HG03460 (cell line): ENCODE measurements around the gene ATXN1.
A peak's percentile ranks its signal among the peaks of the same experiment; 100 is the strongest.

ENCODE experiments used
- ATAC-seq: cut with Tn5 transposase; IDR thresholded peaks from one replicate; pipeline ENCODE4 v1.9.1; 2021; ENCODE audit not compliant: unreplicated experiment

The ATXN1 gene

GRCh38 chr6:16354692-16355091 lies 406.6 kb downstream of the ATXN1 start:
- ATAC-seq, result no peak

GRCh38 chr6:16352821-16353438 lies 408.3 kb downstream of the ATXN1 start:
- no peak for ATAC-seq

GRCh38 chr6:16352258-16352635 lies 409.0 kb downstream of the ATXN1 start:
- no peak for ATAC-seq

GRCh38 chr6:16349544-16349943 lies 411.7 kb downstream of the ATXN1 start:
- ATAC-seq, result no peak

GRCh38 chr6:16346831-16347230 lies 414.4 kb downstream of the ATXN1 start:
- ATAC-seq, result no peak

- no peak for ATAC-seq
Observed at GRCh38 chr6:16345449-16346330, 415.6 kb downstream of the ATXN1 start.

GRCh38 chr6:16344756-16345155 lies 416.5 kb downstream of the ATXN1 start:
- ATAC-seq, result no peak

- no peak for ATAC-seq
Observed at GRCh38 chr6:16343593-16343992, 417.7 kb downstream of the ATXN1 start.

- ATAC-seq, result no peak
Observed at GRCh38 chr6:16339265-16339587, 422.0 kb downstream of the ATXN1 start.

GRCh38 chr6:16338577-16339264 lies 422.5 kb downstream of the ATXN1 start:
- ATAC-seq, result no peak

GRCh38 chr6:16337295-16337975 lies 423.8 kb downstream of the ATXN1 start:
- no peak for ATAC-seq

- ATAC-seq, result no peak
Observed at GRCh38 chr6:16336911-16337294, 424.4 kb downstream of the ATXN1 start.

GRCh38 chr6:16336056-16336818 lies 425.0 kb downstream of the ATXN1 start:
- no peak for ATAC-seq

- ATAC-seq, result no peak
Observed at GRCh38 chr6:16335176-16335575, 426.1 kb downstream of the ATXN1 start.

GRCh38 chr6:16334671-16335070 lies 426.6 kb downstream of the ATXN1 start:
- no peak for ATAC-seq

- ATAC-seq, result no peak
Observed at GRCh38 chr6:16333580-16333979, 427.7 kb downstream of the ATXN1 start.

- ATAC-seq, result peak; percentile 87
Observed at GRCh38 chr6:16332175-16332542, 429.1 kb downstream of the ATXN1 start.

GRCh38 chr6:16331384-16332174 lies 429.7 kb downstream of the ATXN1 start:
- peak; percentile 51 for ATAC-seq

GRCh38 chr6:16329233-16329632 lies 432.0 kb downstream of the ATXN1 start:
- no peak for ATAC-seq

- no peak for ATAC-seq
Observed at GRCh38 chr6:16327777-16328325, 433.4 kb downstream of the ATXN1 start.
